Activated CD8-positive, alpha-beta T cell treated with anti-CD3 and anti-CD28 coated beads, Interleukin-2, amount 10 ng/mL, durations not matched to agents 7 days and 5 days (primary cell): Measurements from ENCODE around the gene GYS2. TPM values are rescaled to one million over a fixed set of nuclear protein-coding genes. Genes with fewer than 3 reads are reported as not detected.
"Not testable (repeated sequence)": the region's sequence is repeated elsewhere in the genome, so short reads cannot be mapped to it uniquely, and the experiment has no call there.

Experiments used
- ATAC-seq: fragments of 150-1000 bp; cut with Tn5 transposase; one replicate; pipeline ENCODE4 v1.10.0; 2021; ENCODE audit warnings: moderate library complexity
- CTCF ChIA-PET: fragments of 350-600 bp; sonication (Branson Sonifier 250); formaldehyde crosslinking; loops from one replicate; lab custom pipeline; 2021; ENCODE audit warnings: antibody characterized with exemption; lab: Charles Lee
- POLR2A ChIA-PET: fragments of 350-600 bp; sonication (Branson Sonifier 250); formaldehyde crosslinking; loops from one replicate; lab custom pipeline; 2021; ENCODE audit warnings: antibody characterized with exemption; lab: Charles Lee
- DNase-seq: peaks from one replicate; pipeline ENCODE4 v3.0.0-alpha.2; 2020
- H3K27ac Mint-ChIP-seq: one replicate; pipeline ENCODE4 v1.8.0; 2021; ENCODE audit warnings: mild to moderate bottlenecking, mixed read lengths
- H3K27me3 Mint-ChIP-seq: one replicate; pipeline ENCODE4 v1.8.0; 2021; ENCODE audit warnings: low read depth, mixed read lengths
- H3K36me3 Mint-ChIP-seq: one replicate; pipeline ENCODE4 v1.8.0; 2021; ENCODE audit warnings: low read depth, mixed read lengths
- H3K4me1 Mint-ChIP-seq: one replicate; pipeline ENCODE4 v1.8.0; 2021; ENCODE audit warnings: low read depth, mixed read lengths
- H3K4me3 Mint-ChIP-seq: one replicate; pipeline ENCODE4 v1.8.0; 2021; ENCODE audit warnings: mild to moderate bottlenecking, mixed read lengths
- H3K9me3 Mint-ChIP-seq: one replicate; pipeline ENCODE4 v1.8.0; 2022; ENCODE audit warnings: mixed read lengths; ENCODE audit not compliant: insufficient read depth
- total RNA-seq, 2 experiments: library from RNA; stranded (reverse); gene quantifications; one replicate each; pipeline ENCODE4 v1.2.3, GENCODE V29; 2021

GYS2 gene
- total RNA-seq, 2 experiments from 2014 or later: not detected

- CTCF ChIA-PET: no interaction called here
- no peak for ATAC-seq
- Mint-ChIP-seq H3K4me3 (no peak overlapping the region), H3K9me3 (no peaks in the 10 kb centered on the region), H3K4me1 (no peaks in the 10 kb centered on the region), H3K27ac (no peak overlapping the region), H3K27me3 (peaks cover 9% of the 10 kb centered on the region), H3K36me3 (no peaks in the 10 kb centered on the region)
- POLR2A ChIA-PET: no interaction called here
- DNase-seq: no peak
These were observed 1.9 kb downstream of the GYS2 start for GRCh38 chr12:21602774-21603173.

- CTCF ChIA-PET: no interaction called here
- Mint-ChIP-seq H3K4me3 (no peak overlapping the region), H3K9me3 (no peaks in the 10 kb centered on the region), H3K27me3 (peaks cover 5% of the 10 kb centered on the region), H3K27ac (no peak overlapping the region), H3K4me1 (no peaks in the 10 kb centered on the region), H3K36me3 (no peaks in the 10 kb centered on the region)
- POLR2A ChIA-PET: no interaction called here
- DNase-seq (no peak), ATAC-seq (no peak)
These were observed 4.5 kb downstream of the GYS2 start for GRCh38 chr12:21600196-21600595.

DNA sequence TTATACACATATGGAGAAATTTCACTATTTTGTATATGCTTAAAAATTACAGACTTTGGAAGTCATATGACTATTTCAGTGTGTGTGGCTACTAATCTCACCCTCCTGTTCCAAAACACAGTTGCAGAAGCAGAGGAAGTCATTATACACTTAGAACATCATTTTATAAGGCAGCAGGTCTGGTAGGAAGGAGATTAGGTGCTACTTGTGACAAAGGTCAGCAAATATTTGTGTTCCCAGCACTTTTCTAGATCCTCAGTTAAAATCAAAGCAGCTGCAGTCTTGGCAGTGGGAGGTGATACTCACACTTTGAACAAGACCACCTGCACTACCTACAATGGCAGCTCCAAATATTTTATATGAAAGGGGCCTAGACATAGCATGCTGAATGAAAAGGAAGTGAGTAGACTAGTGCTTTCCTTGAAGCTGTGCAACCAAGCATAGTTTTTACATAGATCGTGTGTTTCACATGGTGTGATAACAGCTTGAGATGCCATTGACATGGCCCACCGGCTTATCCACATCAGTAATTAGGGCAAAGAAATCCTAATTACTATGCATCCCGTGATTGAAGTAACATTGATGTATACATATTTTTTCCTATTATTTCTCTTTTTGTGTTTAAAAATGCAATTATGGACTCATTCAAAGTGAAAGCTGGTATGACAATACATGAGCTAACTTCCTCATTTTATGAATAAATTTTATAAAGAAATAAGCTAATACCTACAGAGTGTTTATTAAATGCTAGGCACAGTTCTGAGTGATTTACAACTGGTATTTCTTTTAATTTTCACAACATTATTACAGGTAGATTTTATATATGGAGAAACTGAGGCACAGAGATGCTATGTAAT, 5.3 kb downstream of the GYS2 start:
- H3K27ac Mint-ChIP-seq: no peak overlapping the region
- H3K4me1 Mint-ChIP-seq: no peaks in the 10 kb centered on the region
- no peaks in the 10 kb centered on the region for H3K36me3 Mint-ChIP-seq
- H3K4me3 Mint-ChIP-seq: no peak overlapping the region
- ChIA-PET CTCF (no interaction called here), POLR2A (no interaction called here)
- no peak for DNase-seq
- no peak for ATAC-seq
- peaks cover 5% of the 10 kb centered on the region for H3K27me3 Mint-ChIP-seq
- no peaks in the 10 kb centered on the region for H3K9me3 Mint-ChIP-seq

DNA sequence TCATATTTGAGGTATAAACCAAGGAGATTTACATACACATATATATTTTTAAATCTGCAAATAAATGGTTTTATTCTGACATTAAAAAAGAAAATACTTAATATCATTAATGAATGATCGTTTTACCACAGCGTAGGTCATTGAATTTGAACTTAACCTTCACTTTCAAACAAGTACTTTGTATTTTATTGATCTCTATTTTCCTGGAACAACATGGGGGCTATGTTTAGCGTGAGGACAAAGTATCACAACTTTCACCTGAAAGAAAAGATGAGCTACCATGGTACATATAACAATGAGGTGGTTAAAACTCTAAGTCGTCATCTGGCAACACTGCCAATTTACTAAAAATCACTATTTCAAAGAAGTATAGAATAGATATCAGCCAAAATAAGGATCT, 6.0 kb downstream of the GYS2 start:
- H3K27me3 Mint-ChIP-seq: peaks cover 5% of the 10 kb centered on the region

GRCh38 chr12:21595356-21595755, 9.3 kb downstream of the GYS2 start:
- H3K27me3 Mint-ChIP-seq, H3K27ac Mint-ChIP-seq, ATAC-seq, CTCF ChIA-PET, DNase-seq, H3K4me1 Mint-ChIP-seq, POLR2A ChIA-PET, H3K36me3 Mint-ChIP-seq, H3K4me3 Mint-ChIP-seq: not testable (repeated sequence)
- peaks cover 15% of the 10 kb centered on the region for H3K9me3 Mint-ChIP-seq

More for the DNA sequence above, 6.0 kb downstream of the GYS2 start:
- Mint-ChIP-seq H3K4me3 (no peak overlapping the region), H3K4me1 (no peaks in the 10 kb centered on the region), H3K27ac (no peak overlapping the region), H3K36me3 (no peaks in the 10 kb centered on the region), H3K9me3 (no peaks in the 10 kb centered on the region)
- ChIA-PET CTCF (no interaction called here), POLR2A (no interaction called here)
- ATAC-seq (no peak), DNase-seq (no peak)

- no peak for ATAC-seq
- DNase-seq: no peak
- Mint-ChIP-seq H3K27ac (no peak overlapping the region), H3K36me3 (no peaks in the 10 kb centered on the region), H3K27me3 (no peaks in the 10 kb centered on the region), H3K4me3 (no peak overlapping the region), H3K9me3 (no peaks in the 10 kb centered on the region), H3K4me1 (no peaks in the 10 kb centered on the region)
- CTCF ChIA-PET: no interaction called here
- POLR2A ChIA-PET: no interaction called here
These were observed 19.2 kb downstream of the GYS2 start for GRCh38 chr12:21585485-21585884.

DNA sequence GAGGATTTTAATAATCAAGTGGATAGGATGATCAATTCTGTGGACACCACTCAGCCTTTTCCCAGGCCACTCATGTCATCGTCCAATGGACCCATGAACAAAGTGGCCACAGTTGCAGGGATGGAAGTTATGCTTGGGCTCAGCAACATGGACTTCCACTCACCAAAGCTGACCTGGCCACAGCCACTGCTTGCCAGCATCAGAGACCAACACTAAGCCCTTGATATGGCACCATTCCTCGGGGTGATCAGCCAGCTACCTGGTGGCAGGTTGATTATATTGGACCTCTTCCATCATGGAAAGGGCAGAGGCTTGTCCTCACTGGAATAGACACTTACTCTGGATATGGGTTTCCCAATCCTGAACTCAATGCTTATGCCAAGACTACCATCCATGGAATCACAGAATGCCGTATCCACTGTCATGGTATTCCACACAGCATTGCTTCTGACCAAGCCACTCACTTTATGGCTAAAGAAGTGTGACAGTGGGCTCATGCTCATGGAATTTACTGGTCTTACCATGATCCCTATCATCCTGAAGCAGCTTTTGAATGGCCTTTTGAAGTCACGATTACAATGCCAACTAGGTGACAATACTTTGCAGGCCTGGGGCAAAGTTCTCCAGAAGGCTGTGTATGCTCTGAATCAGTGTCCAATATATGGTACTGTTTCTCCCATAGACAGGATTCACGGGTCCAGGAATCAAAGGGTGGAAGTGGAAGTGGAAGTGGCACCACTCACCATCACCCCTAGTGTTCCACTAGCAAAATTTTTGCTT, 20.1 kb downstream of the GYS2 start:
- DNase-seq, H3K36me3 Mint-ChIP-seq, H3K9me3 Mint-ChIP-seq, H3K27me3 Mint-ChIP-seq, ATAC-seq, H3K4me1 Mint-ChIP-seq, H3K4me3 Mint-ChIP-seq, POLR2A ChIA-PET, CTCF ChIA-PET, H3K27ac Mint-ChIP-seq: not testable (repeated sequence)

GRCh38 chr12:21583587-21583986, 21.1 kb downstream of the GYS2 start:
- Mint-ChIP-seq H3K9me3 (no peaks in the 10 kb centered on the region), H3K27me3 (peaks cover 2% of the 10 kb centered on the region), H3K4me3 (no peak overlapping the region), H3K27ac (no peak overlapping the region), H3K4me1 (no peaks in the 10 kb centered on the region), H3K36me3 (no peaks in the 10 kb centered on the region)
- ATAC-seq: no peak
- CTCF ChIA-PET: no interaction called here
- no peak for DNase-seq
- POLR2A ChIA-PET: no interaction called here

DNA sequence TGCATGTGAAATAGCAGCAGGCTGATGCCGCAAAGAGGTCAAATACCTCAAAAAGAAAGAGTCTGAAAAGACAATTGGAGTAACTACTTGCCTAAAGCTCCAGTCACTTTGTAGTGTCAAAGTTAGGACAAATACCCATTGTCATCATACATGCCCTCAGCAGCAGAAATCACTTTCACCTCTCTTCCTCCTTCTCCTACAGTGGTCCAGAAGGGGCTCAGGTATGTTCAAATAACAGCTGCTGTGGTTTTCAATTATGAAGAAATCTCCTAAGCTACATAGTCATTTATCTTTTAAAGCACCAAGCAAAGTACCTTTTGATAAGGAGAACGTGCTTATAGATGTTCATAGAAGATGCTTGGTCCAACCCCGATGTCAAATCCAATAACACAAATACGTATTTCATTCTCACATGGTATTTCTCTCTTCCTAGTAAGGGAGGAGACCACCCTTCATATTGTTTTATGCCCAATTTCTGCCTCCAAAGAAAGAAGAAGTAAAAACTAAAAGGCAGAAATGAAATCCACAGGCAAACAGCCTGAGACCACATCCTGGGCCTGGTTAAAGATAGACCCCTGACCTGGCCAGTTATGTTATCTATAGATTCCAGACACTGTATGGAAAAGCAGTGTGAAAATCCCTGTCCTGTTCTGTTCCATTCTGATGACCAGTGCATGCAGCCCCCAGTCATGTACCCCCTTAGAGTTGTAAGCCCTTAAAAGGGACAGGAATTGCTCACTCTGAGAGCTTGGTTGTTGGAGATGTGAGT, 23.7 kb downstream of the GYS2 start:
- no peak for ATAC-seq
- peaks cover 6% of the 10 kb centered on the region for H3K27me3 Mint-ChIP-seq
- no peaks in the 10 kb centered on the region for H3K4me1 Mint-ChIP-seq
- no peaks in the 10 kb centered on the region for H3K9me3 Mint-ChIP-seq
- no peak for DNase-seq
- no peak overlapping the region for H3K27ac Mint-ChIP-seq
- no peak overlapping the region for H3K4me3 Mint-ChIP-seq
- ChIA-PET POLR2A (no interaction called here), CTCF (no interaction called here)
- H3K36me3 Mint-ChIP-seq: no peaks in the 10 kb centered on the region

DNA sequence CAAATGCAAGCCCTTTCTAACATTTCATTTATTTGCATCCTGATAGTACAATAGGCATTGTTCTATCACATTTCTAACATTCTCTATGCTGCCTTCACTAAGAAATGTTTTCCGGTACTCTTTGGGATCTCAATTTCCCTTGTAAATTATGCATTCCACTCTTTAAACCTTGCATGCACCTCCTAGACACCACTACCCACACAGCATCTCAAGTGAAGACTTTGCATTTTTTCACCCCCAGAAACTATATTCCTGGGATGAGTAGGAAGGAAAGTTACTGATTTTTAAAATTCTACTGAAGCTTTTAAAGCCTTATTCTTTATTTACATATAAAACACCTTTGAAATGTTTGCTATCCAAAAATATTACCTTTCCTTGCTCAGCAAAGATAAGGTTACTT, 27.1 kb downstream of the GYS2 start:
- Mint-ChIP-seq H3K9me3 (no peaks in the 10 kb centered on the region), H3K4me3 (no peak overlapping the region), H3K4me1 (no peaks in the 10 kb centered on the region), H3K27ac (no peak overlapping the region), H3K36me3 (no peaks in the 10 kb centered on the region), H3K27me3 (peaks cover 6% of the 10 kb centered on the region)
- ATAC-seq (no peak), DNase-seq (no peak)
- POLR2A ChIA-PET: no interaction called here
- CTCF ChIA-PET: no interaction called here

GRCh38 chr12:21576431-21576830, 28.2 kb downstream of the GYS2 start:
- Mint-ChIP-seq H3K27me3 (peaks cover 6% of the 10 kb centered on the region), H3K9me3 (no peaks in the 10 kb centered on the region), H3K27ac (no peak overlapping the region), H3K4me1 (no peaks in the 10 kb centered on the region), H3K4me3 (no peak overlapping the region), H3K36me3 (no peaks in the 10 kb centered on the region)
- DNase-seq (no peak), ATAC-seq (no peak)
- ChIA-PET POLR2A (no interaction called here), CTCF (no interaction called here)
